Measurements from ENCODE around the gene TPSG1.

DNA sequence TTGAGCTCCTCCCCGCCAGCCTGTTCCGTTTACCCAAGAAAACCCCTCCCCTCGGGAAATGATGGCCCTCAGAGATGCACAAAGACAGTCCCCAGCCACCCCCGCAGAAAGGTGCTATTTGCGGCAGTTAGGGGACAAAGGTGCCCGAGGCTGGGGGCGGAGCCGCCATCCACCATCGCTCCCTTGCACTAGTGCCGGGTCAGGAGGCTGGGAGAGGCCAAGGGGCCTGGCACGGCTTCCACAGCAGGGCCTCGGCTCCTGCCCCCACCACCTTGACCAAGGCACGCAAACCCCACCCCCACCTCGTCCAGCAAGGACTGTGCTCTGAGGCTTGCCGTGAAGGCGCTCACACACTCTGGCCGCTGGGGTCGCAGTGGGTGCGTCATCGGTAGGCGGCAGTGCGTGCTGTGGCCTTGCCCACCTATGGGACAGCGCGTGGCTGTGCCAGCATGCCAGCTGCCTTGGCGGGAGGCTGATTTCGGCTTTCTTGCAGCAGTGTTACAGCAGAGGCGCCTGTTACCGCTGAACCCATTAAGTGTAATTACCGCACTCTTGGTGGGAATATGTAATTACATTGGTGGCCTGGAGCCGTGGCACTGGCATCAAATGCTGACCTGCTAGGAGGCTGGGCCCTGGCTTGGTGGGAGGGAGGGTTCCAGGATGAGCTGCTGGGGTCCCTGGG is 31.8 kb downstream of the TPSG1 start:
- TF ChIP-seq CTCF (IDR thresholded peaks at IDR 0.05): no peak
- peak; percentile 19 to 77 (median 61) for TF ChIP-seq POLR2AphosphoS5 (IDR thresholded peaks at IDR 0.05)
- no peak for TF ChIP-seq POLR2A (IDR thresholded peaks at IDR 0.05)
